Gastrocnemius medialis (tissue), 4 donors: ENCODE data around the gene ERBB3. TPM values are rescaled to one million over a fixed set of nuclear protein-coding genes. Genes with fewer than 3 reads are reported as not detected.
"Not testable (repeated sequence)": the region's sequence is repeated elsewhere in the genome, so short reads cannot be mapped to it uniquely, and the experiment has no call there.

Source experiments
- ATAC-seq, 2 donors: fragments of 150-250 bp; one replicate each; pipeline ENCODE4 v1.9.1; 2016
- DNase-seq, 2 donors: peaks; one replicate each; pipeline ENCODE4 v3.0.0-alpha.2; 2019
- H3K27ac ChIP-seq, 4 donors: fragments of 200-600 bp; sonication (generic); 1 replicate in 1 of 4; 2 replicates in 3 of 4; pipeline ENCODE4 v1.5.1; 2016 to 2018; ENCODE audit warnings: mild to moderate bottlenecking in 2 of 4, moderate library complexity in 1 of 4
- H3K27me3 ChIP-seq, 3 donors: fragments of 200-600 bp; sonication (generic) in 2 of 3; 1 replicate in 1 of 3; 2 replicates in 2 of 3; pipeline versions ENCODE4 v1.5.1 to v1.6.0; 2016 to 2019; ENCODE audit warnings: mild to moderate bottlenecking in 1 of 3, moderate library complexity in 1 of 3
- H3K36me3 ChIP-seq, 2 donors: fragments of 200-600 bp; sonication (generic) in 1 of 2; one replicate each; pipeline ENCODE4 v1.5.1; 2017 to 2018
- H3K4me1 ChIP-seq, 2 donors: fragments of 200-600 bp; sonication (generic) in 1 of 2; one replicate each; pipeline ENCODE4 v1.5.1; 2016 to 2017; ENCODE audit warnings: mild to moderate bottlenecking in 2 of 2
- H3K4me3 ChIP-seq, 4 donors: fragments of 200-600 bp; sonication (generic) in 3 of 4; 1 replicate in 1 of 4; 2 replicates in 3 of 4; pipeline ENCODE4 v1.5.1; 2016 to 2019; ENCODE audit warnings: mild to moderate bottlenecking in 2 of 4
- H3K9me3 ChIP-seq, 3 donors: fragments of 200-600 bp; sonication (generic) in 2 of 3; 1 replicate in 1 of 3; 2 replicates in 2 of 3; pipeline ENCODE4 v1.5.1; 2016 to 2019
- CTCF ChIP-seq, 5 experiments: fragments of 450-650 bp in 3 of 5; fragments of 200-600 bp in 2 of 5; sonication (generic) in 2 of 5; IDR thresholded peaks in 4 of 5; conservative IDR thresholded peaks in 1 of 5; 1 replicate in 4 of 5; 2 replicates in 1 of 5; pipeline ENCODE4 v1.5.1; 2016 to 2019; ENCODE audit warnings: antibody characterized with exemption in 5 of 5, mild to moderate bottlenecking in 3 of 5, moderate library complexity in 3 of 5
- POLR2A ChIP-seq, 2 donors: fragments of 450-650 bp; IDR thresholded peaks; one replicate each; pipeline ENCODE4 v1.6.1; 2017; ENCODE audit warnings: antibody characterized with exemption in 2 of 2, mild to moderate bottlenecking in 2 of 2, moderate library complexity in 2 of 2
- in situ Hi-C, 4 donors: fragments of 200-750 bp; cut with MboI; loops; one replicate each; pipeline versions ENCODE4 v1.15.0 to v1.8.0; 2017; ENCODE audit warnings: low sequenced_read_pairs in 4 of 4
- intact Hi-C: fragments of 100-400 bp; cut with DNase I; formaldehyde crosslinking; loops from one replicate; pipeline ENCODE4 v1.15.1; 2023; ENCODE audit warnings: low total_unique reads
- total RNA-seq, 4 donors: library from RNA; depleted of rRNA; stranded (reverse); fragments of >200 nt; gene quantifications; one replicate each; pipeline versions ENCODE4 v1.1.0 to v1.2.3, GENCODE V29; 2016

The ERBB3 gene
- total RNA-seq, 4 donors from 2014 or later, result 0.15 to 2.1 (median 1.1) TPM

- intact Hi-C loops, result loop anchor here (2.0 kb wide), 2 partner anchors 62 to 74 kb away; partner anchors contain the start of genes PA2G4 and RPL41
- in situ Hi-C loops, result loop anchor here in 2 of 4 donors (5.0 to 10.0 kb wide), 2 partner anchors 46 to 62 kb away; partner anchors contain the start of genes PA2G4 (in 2 of the 2) and SUOX (in 1 of the 2)
- Histone ChIP-seq H3K4me3 (peak overlapping the region; percentile 66 to 94 (median 86)), H3K4me1 (peaks cover 15 to 19% of the 10 kb centered on the region in 2 donors), H3K27me3 (no peaks in the 10 kb centered on the region), H3K36me3 (peaks cover 0 to 28% of the 10 kb centered on the region in 2 donors), H3K27ac (peak overlapping the region; percentile 87 to 98 (median 94)), H3K9me3 (no peaks in the 10 kb centered on the region)
- TF ChIP-seq POLR2A (IDR thresholded peaks at IDR 0.05) (no peak), CTCF (IDR thresholded peaks at IDR 0.05 in 4 of 5, conservative IDR thresholded peaks at IDR 0.05 in 1 of 5) (no peak)
- no peak for DNase-seq
- ATAC-seq, result no peak
Observed at GRCh38 chr12:56042843-56043242, 37.1 kb upstream of the ERBB3 start.

- intact Hi-C loops (no loop called here), in situ Hi-C loops (loop anchor here in 2 of 4 donors (10.0 kb wide), 1 partner anchor 59 kb away; the partner anchor contains the start of gene PA2G4 (in 2 of the 2))
- ATAC-seq (no peak), DNase-seq (no peak)
- Histone ChIP-seq H3K27ac (no peak overlapping the region), H3K4me3 (no peak overlapping the region), H3K9me3 (no peaks in the 10 kb centered on the region), H3K36me3 (peaks cover 0 to 28% of the 10 kb centered on the region in 2 donors), H3K4me1 (peaks cover 11 to 12% of the 10 kb centered on the region in 2 donors), H3K27me3 (no peaks in the 10 kb centered on the region)
- TF ChIP-seq CTCF (IDR thresholded peaks at IDR 0.05 in 4 of 5, conservative IDR thresholded peaks at IDR 0.05 in 1 of 5), result no peak
Observed at GRCh38 chr12:56046027-56046780, 33.8 kb upstream of the ERBB3 start.

GRCh38 chr12:56053407-56053893 is 26.5 kb upstream of the ERBB3 start:
- ATAC-seq, result no peak
- H3K4me3 ChIP-seq, result no peak overlapping the region
- H3K36me3 ChIP-seq, result no peaks in the 10 kb centered on the region
- H3K9me3 ChIP-seq, result no peaks in the 10 kb centered on the region
- intact Hi-C loops (no loop called here), in situ Hi-C loops (no loop called here)
- no peaks in the 10 kb centered on the region for H3K4me1 ChIP-seq
- H3K27me3 ChIP-seq, result no peaks in the 10 kb centered on the region
- DNase-seq, result no peak
- no peak for TF ChIP-seq POLR2A (IDR thresholded peaks at IDR 0.05)
- no peak for TF ChIP-seq CTCF (IDR thresholded peaks at IDR 0.05 in 4 of 5, conservative IDR thresholded peaks at IDR 0.05 in 1 of 5)
- no peak overlapping the region for H3K27ac ChIP-seq

- DNase-seq, H3K27me3 ChIP-seq, intact Hi-C loops, H3K9me3 ChIP-seq, H3K4me1 ChIP-seq, ATAC-seq, H3K27ac ChIP-seq, in situ Hi-C loops, H3K4me3 ChIP-seq, H3K36me3 ChIP-seq: not testable (repeated sequence)
Observed at GRCh38 chr12:56059964-56060363, 20.0 kb upstream of the ERBB3 start.

GRCh38 chr12:56061982-56062381 is 18.0 kb upstream of the ERBB3 start:
- H3K4me3 ChIP-seq, result no peak overlapping the region
- DNase-seq, result no peak
- TF ChIP-seq CTCF (IDR thresholded peaks at IDR 0.05 in 4 of 5, conservative IDR thresholded peaks at IDR 0.05 in 1 of 5), result no peak
- TF ChIP-seq POLR2A (IDR thresholded peaks at IDR 0.05), result no peak
- in situ Hi-C loops, result no loop called here
- H3K9me3 ChIP-seq, result no peaks in the 10 kb centered on the region
- intact Hi-C loops, result no loop called here
- ATAC-seq, result no peak
- no peak overlapping the region for H3K27ac ChIP-seq
- H3K27me3 ChIP-seq, result no peaks in the 10 kb centered on the region
- no peaks in the 10 kb centered on the region for H3K4me1 ChIP-seq
- H3K36me3 ChIP-seq, result no peaks in the 10 kb centered on the region
